Keratinocyte (primary cell): ENCODE measurements around the gene STX10. TPM values are rescaled to one million over a fixed set of nuclear protein-coding genes. Genes with fewer than 3 reads are reported as not detected.

Source experiments
- DNase-seq: peaks from one replicate; pipeline ENCODE4 v3.0.0-alpha.2; 2011; ENCODE audit warnings: low read depth, missing footprints, low spot score
- FAIRE-seq: peaks from 2 replicates; lab custom pipeline; 2011; peaks lifted over from hg19 to GRCh38; lab: Jason Lieb, UNC
- H2AFZ ChIP-seq: 2 replicates; pipeline ENCODE4 v1.6.0; 2012; ENCODE audit warnings: low read length, control low read depth, inconsistent platforms; ENCODE audit not compliant: control insufficient read depth
- H3K27ac ChIP-seq: 2 replicates; pipeline ENCODE4 v1.5.1; 2011; ENCODE audit warnings: low read length; ENCODE audit not compliant: control insufficient read depth, insufficient read depth
- H3K27me3 ChIP-seq: 3 replicates; pipeline ENCODE4 v1.6.0; 2011; ENCODE audit warnings: low read length; ENCODE audit not compliant: control insufficient read depth, insufficient read depth; ENCODE audit errors: extremely low read depth
- H3K36me3 ChIP-seq, 2 experiments: 2 replicates in 1 of 2; 3 replicates in 1 of 2; pipeline ENCODE4 v1.5.1; 2011; ENCODE audit warnings: low read length in 2 of 2, mild to moderate bottlenecking in 1 of 2; ENCODE audit not compliant: control insufficient read depth in 2 of 2, insufficient read depth in 2 of 2; ENCODE audit errors: extremely low read depth in 1 of 2
- H3K4me1 ChIP-seq: 3 replicates; pipeline ENCODE4 v1.5.1; 2011; ENCODE audit warnings: low read length; ENCODE audit not compliant: control insufficient read depth, insufficient read depth; ENCODE audit errors: extremely low read depth
- H3K4me2 ChIP-seq: 3 replicates; pipeline ENCODE4 v1.6.0; 2011; ENCODE audit warnings: low read depth, low read length; ENCODE audit not compliant: control insufficient read depth, insufficient read depth; ENCODE audit errors: extremely low read depth
- H3K4me3 ChIP-seq, 3 experiments: fragments of 200-600 bp in 1 of 3; sonication (generic) in 1 of 3; 2 replicates in 2 of 3; 3 replicates in 1 of 3; pipeline ENCODE4 v1.5.1; 2011 to 2016; ENCODE audit warnings: low read length in 3 of 3, mild to moderate bottlenecking in 3 of 3, control low read depth in 2 of 3, inconsistent platforms in 1 of 3, low read depth in 1 of 3, mixed read lengths in 1 of 3, mixed run types in 1 of 3, moderate library complexity in 1 of 3; ENCODE audit not compliant: control insufficient read depth in 2 of 3, insufficient read depth in 2 of 3; ENCODE audit errors: extremely low read depth in 1 of 3
- H3K79me2 ChIP-seq: 2 replicates; pipeline ENCODE4 v1.6.0; 2012; ENCODE audit warnings: low read length; ENCODE audit not compliant: control insufficient read depth, insufficient read depth
- H3K9ac ChIP-seq: 3 replicates; pipeline ENCODE4 v1.6.0; 2011; ENCODE audit warnings: low read length; ENCODE audit not compliant: control insufficient read depth, insufficient read depth; ENCODE audit errors: extremely low read depth
- H3K9me1 ChIP-seq: 3 replicates; pipeline ENCODE4 v1.6.0; 2011; ENCODE audit warnings: low read length; ENCODE audit not compliant: control insufficient read depth, insufficient read depth; ENCODE audit errors: extremely low read depth
- H3K9me3 ChIP-seq: 2 replicates; pipeline ENCODE4 v1.5.1; 2012; ENCODE audit warnings: low read depth, low read length; ENCODE audit not compliant: control insufficient read depth
- H4K20me1 ChIP-seq: 3 replicates; pipeline ENCODE4 v1.6.0; 2011; ENCODE audit warnings: low read length; ENCODE audit not compliant: control insufficient read depth, insufficient read depth; ENCODE audit errors: extremely low read depth
- EZH2 ChIP-seq: IDR thresholded peaks from one replicate; pipeline ENCODE4 v1.6.1; 2012; ENCODE audit warnings: inconsistent platforms, mild to moderate bottlenecking, low read length, moderate library complexity
- dilution Hi-C: fragments of 300-500 bp; cut with MboI; formaldehyde crosslinking; loops from one replicate; pipeline ENCODE4 v1.7.0; 2020; ENCODE audit warnings: low sequenced_read_pairs; ENCODE audit not compliant: extremely low pct_ligation_motif_present
- polyA plus RNA-seq, 5 experiments: library from polyadenylated mRNA; depleted of rRNA in 3 of 5; stranded (reverse) in 3 of 5; stranded (forward) in 1 of 5; unstranded in 1 of 5; fragments of >200 nt; gene quantifications; 1 replicate in 1 of 5; 2 replicates in 3 of 5; 3 replicates in 1 of 5; pipeline versions ENCODE4 v1.2.1 to v1.2.3, GENCODE V29; 2011 to 2012; ENCODE audit warnings: missing spikeins in 2 of 5, low read depth in 1 of 5, low replicate concordance in 1 of 5
- TF ChIP-seq, protein P1 (sequence below), 3 experiments: IDR thresholded peaks in 1 of 3; conservative IDR thresholded peaks in 1 of 3; optimal IDR thresholded peaks in 1 of 3; 2 replicates in 2 of 3; 3 replicates in 1 of 3; pipeline versions ENCODE3 to v1.5.1; 2011; ENCODE audit warnings: low read length in 3 of 3, mild to moderate bottlenecking in 3 of 3, moderate library complexity in 2 of 3, control low read depth in 1 of 3, inconsistent platforms in 1 of 3; ENCODE audit not compliant: insufficient read depth in 2 of 3; ENCODE audit errors: extremely low read depth in 1 of 3

STX10 gene
- polyA plus RNA-seq, 1 donor (not counting 4 experiments of a cell fraction or from before 2014, with no cell fraction given), result 65.2 TPM

GRCh38 chr19:13122980-13123957, 26.9 kb downstream of the STX10 start:
- TF ChIP-seq, protein P1, sequence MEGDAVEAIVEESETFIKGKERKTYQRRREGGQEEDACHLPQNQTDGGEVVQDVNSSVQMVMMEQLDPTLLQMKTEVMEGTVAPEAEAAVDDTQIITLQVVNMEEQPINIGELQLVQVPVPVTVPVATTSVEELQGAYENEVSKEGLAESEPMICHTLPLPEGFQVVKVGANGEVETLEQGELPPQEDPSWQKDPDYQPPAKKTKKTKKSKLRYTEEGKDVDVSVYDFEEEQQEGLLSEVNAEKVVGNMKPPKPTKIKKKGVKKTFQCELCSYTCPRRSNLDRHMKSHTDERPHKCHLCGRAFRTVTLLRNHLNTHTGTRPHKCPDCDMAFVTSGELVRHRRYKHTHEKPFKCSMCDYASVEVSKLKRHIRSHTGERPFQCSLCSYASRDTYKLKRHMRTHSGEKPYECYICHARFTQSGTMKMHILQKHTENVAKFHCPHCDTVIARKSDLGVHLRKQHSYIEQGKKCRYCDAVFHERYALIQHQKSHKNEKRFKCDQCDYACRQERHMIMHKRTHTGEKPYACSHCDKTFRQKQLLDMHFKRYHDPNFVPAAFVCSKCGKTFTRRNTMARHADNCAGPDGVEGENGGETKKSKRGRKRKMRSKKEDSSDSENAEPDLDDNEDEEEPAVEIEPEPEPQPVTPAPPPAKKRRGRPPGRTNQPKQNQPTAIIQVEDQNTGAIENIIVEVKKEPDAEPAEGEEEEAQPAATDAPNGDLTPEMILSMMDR (optimal IDR thresholded peaks at IDR 0.05 in 1 of 3, IDR thresholded peaks at IDR 0.05 in 1 of 3, conservative IDR thresholded peaks at IDR 0.05 in 1 of 3; ENCODE audit: extremely low read depth in 1 of 3, insufficient read depth in 2 of 3, low read length in 3 of 3), result no peak
- no peak for TF ChIP-seq EZH2
- H3K9ac ChIP-seq, result no peak overlapping the region
- peaks cover 20 to 27% of the 10 kb centered on the region in 2 experiments for H3K36me3 ChIP-seq
- no peaks in the 10 kb centered on the region for H3K9me1 ChIP-seq
- H3K4me1 ChIP-seq, result peaks cover 18% of the 10 kb centered on the region
- FAIRE-seq (no peak), DNase-seq (no peak)
- H3K27me3 ChIP-seq, result no peaks in the 10 kb centered on the region
- peaks cover 94% of the 10 kb centered on the region for H3K79me2 ChIP-seq
- H4K20me1 ChIP-seq, result peaks cover 35% of the 10 kb centered on the region
- no peak overlapping the region for H3K4me3 ChIP-seq
- H3K27ac ChIP-seq, result no peak overlapping the region
- H3K9me3 ChIP-seq, result no peaks in the 10 kb centered on the region
- no peak overlapping the region for H3K4me2 ChIP-seq
- H2AFZ ChIP-seq, result no peak overlapping the region
- dilution Hi-C loops, result no loop called here

- peaks cover 28% of the 10 kb centered on the region for H4K20me1 ChIP-seq
- FAIRE-seq, result no peak
- dilution Hi-C loops, result no loop called here
Observed at GRCh38 chr19:13122275-13122878, 27.8 kb downstream of the STX10 start.

More at GRCh38 chr19:13122275-13122878, 27.8 kb downstream of the STX10 start:
- Histone ChIP-seq H3K4me1 (peaks cover 20% of the 10 kb centered on the region), H3K27ac (no peak overlapping the region), H3K9me1 (no peaks in the 10 kb centered on the region), H3K4me3 (no peak overlapping the region), H3K9ac (no peak overlapping the region), H3K79me2 (peaks cover 85% of the 10 kb centered on the region), H3K9me3 (no peaks in the 10 kb centered on the region), H3K27me3 (no peaks in the 10 kb centered on the region), H3K36me3 (peaks cover 18 to 27% of the 10 kb centered on the region in 2 experiments), H2AFZ (no peak overlapping the region), H3K4me2 (no peak overlapping the region)
- no peak for DNase-seq
- TF ChIP-seq EZH2, result no peak
- TF ChIP-seq, protein P1 (optimal IDR thresholded peaks at IDR 0.05 in 1 of 3, IDR thresholded peaks at IDR 0.05 in 1 of 3, conservative IDR thresholded peaks at IDR 0.05 in 1 of 3; ENCODE audit: extremely low read depth in 1 of 3, insufficient read depth in 2 of 3, low read length in 3 of 3), result no peak
